ENCODE results near the gene ROR1.

DNA sequence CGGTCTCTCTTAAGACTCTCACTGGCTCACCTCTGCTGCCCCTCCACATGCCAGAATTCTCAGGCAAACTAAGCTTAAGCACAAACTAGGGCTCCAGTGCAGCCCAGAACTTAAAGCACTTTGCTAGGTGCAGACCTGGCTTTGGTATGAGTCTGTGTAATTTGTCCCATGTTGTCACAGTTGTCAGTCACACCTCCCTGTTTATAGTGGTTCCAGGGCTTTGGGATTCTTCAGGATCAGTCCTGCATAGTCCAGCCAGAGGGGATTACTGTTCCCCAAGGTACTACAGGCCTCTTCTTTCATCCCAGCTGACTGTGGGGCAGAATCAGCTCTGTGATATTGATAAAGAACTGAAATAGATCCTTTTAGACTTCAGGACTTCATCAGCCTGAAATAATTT, 324.6 kb downstream of the ROR1 start:
- no peak for TF ChIP-seq CTCF (conservative IDR thresholded peaks at IDR 0.05)
- no peak for TF ChIP-seq EZH2 (IDR thresholded peaks at IDR 0.05; ENCODE audit: low read depth)
